ENCODE measurements around the gene LHCGR. TPM values are rescaled to one million over a fixed set of nuclear protein-coding genes. Genes with fewer than 3 reads are reported as not detected.
"Not testable (repeated sequence)": the region's sequence is repeated elsewhere in the genome, so short reads cannot be mapped to it uniquely, and the experiment has no call there.

LHCGR gene
- total RNA-seq, 1 experiment from 2014 or later = not detected

DNA sequence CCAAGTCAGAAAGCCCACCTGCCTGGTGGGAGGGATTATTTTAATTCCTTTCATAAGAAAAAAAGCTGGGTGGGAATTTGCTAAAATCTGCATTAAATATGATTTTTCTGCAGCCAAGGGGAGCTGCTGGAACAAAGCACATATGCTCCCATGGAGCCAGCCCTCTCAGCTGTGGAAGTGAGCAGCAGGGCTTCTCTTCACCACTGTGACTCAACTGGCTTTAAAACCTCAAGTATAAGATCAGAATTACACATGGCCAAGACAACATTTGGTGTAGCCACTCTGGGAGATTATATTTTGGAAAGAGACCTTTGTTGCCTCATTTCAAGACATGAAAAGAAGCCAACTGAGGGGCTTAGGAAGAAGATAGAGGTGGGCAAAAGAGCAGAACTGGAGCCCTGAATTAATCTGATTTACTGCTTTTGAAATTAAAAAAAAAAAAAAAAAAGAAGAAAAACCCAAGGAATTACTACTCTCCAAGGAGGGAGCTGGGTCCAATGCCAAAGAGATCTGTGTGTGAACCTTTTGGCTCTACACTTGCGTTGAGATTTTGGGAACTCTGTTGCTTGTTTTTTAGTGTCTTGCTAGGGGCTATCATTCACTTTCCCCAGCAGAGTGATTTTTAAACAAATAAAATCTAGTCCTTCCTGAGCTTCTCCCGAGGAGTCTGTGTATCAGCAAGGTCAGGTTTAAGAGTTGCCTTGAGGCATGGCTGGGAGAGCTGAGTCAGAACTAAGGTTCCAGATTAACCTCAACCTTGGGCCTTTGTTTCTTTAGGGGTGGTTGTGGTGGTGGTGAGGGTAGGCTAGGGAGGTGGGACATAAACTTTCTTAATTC, 6.0 kb downstream of the LHCGR start:
- H3K9me3 ChIP-seq (ENCODE audit: control insufficient read depth, insufficient read depth, low read depth, low read length) = no peaks in the 10 kb centered on the region
- no peak overlapping the region for H3K27ac ChIP-seq (ENCODE audit: low read length)
- POLR2A ChIA-PET = no interaction called here
- no peaks in the 10 kb centered on the region for H3K36me3 ChIP-seq (ENCODE audit: control insufficient read depth, insufficient read depth, low read length)
- ATAC-seq = no peak
- no TSS peak for BruUV-seq (replicated peaks)
- TF ChIP-seq TCF7L2 (IDR thresholded peaks at IDR 0.05; ENCODE audit: low read depth, low read length) = no peak
- no peak for TF ChIP-seq CTCF (IDR thresholded peaks at IDR 0.05)
- TF ChIP-seq POLR2AphosphoS5 (IDR thresholded peaks at IDR 0.05; ENCODE audit: low read depth, low read length) = no peak
- no peak for TF ChIP-seq SIN3A (IDR thresholded peaks at IDR 0.05; ENCODE audit: borderline replicate concordance, insufficient read depth, low read depth, low read length)
- TF ChIP-seq, protein P1, sequence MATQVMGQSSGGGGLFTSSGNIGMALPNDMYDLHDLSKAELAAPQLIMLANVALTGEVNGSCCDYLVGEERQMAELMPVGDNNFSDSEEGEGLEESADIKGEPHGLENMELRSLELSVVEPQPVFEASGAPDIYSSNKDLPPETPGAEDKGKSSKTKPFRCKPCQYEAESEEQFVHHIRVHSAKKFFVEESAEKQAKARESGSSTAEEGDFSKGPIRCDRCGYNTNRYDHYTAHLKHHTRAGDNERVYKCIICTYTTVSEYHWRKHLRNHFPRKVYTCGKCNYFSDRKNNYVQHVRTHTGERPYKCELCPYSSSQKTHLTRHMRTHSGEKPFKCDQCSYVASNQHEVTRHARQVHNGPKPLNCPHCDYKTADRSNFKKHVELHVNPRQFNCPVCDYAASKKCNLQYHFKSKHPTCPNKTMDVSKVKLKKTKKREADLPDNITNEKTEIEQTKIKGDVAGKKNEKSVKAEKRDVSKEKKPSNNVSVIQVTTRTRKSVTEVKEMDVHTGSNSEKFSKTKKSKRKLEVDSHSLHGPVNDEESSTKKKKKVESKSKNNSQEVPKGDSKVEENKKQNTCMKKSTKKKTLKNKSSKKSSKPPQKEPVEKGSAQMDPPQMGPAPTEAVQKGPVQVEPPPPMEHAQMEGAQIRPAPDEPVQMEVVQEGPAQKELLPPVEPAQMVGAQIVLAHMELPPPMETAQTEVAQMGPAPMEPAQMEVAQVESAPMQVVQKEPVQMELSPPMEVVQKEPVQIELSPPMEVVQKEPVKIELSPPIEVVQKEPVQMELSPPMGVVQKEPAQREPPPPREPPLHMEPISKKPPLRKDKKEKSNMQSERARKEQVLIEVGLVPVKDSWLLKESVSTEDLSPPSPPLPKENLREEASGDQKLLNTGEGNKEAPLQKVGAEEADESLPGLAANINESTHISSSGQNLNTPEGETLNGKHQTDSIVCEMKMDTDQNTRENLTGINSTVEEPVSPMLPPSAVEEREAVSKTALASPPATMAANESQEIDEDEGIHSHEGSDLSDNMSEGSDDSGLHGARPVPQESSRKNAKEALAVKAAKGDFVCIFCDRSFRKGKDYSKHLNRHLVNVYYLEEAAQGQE (IDR thresholded peaks at IDR 0.05; ENCODE audit: insufficient read depth in 1 of 2, low read depth in 2 of 2, low read length in 1 of 2) = no peak
- DNase-seq (ENCODE audit: low read depth, low spot score) = no peak
- CTCF ChIA-PET = interaction anchor here (0.7 kb wide), 2 partner anchors 32 to 202 kb away, joined by 6 to 8 read pairs; no protein-coding TSS in a partner anchor
- H3K4me3 ChIP-seq (ENCODE audit: low read depth in 2 of 2, low read length in 2 of 2) = no peak overlapping the region
- H3K4me1 ChIP-seq (ENCODE audit: control insufficient read depth, insufficient read depth, low read length) = no peaks in the 10 kb centered on the region
- in situ Hi-C loops (cut with HindIII; ENCODE audit: low pct_unique_long_range_greater_than_20kb, low sequenced_read_pairs) (no loop called here), intact Hi-C loops (cut with micrococcal nuclease; ENCODE audit: unreplicated experiment) (no loop called here)
- H3K27me3 ChIP-seq (ENCODE audit: control insufficient read depth, insufficient read depth, low read length) = no peaks in the 10 kb centered on the region

DNA sequence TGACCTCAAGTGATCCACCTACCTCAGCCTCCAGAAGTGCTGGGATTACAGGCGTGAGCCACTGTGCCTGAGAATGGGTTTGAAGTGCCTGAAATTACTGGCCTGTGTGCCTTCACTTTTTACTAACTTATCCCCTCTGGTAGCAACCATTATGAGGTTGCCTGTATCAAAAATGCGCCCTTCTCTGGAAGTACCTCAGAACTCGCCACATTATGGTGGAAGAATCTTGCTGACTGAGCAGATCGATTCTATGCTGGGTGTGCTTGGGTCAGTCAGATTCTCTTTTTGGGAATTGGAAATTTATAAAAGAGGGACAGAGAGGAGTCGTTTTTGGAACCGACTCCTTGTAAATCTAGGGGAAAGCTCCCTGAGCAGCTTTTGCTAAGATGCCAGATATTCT, 8.2 kb downstream of the LHCGR start:
- Histone ChIP-seq H3K4me1 (ENCODE audit: control insufficient read depth, insufficient read depth, low read length) (no peaks in the 10 kb centered on the region), H3K27ac (ENCODE audit: low read length) (no peak overlapping the region), H3K27me3 (ENCODE audit: control insufficient read depth, insufficient read depth, low read length) (no peaks in the 10 kb centered on the region), H3K4me3 (ENCODE audit: low read depth in 2 of 2, low read length in 2 of 2) (no peak overlapping the region), H3K36me3 (ENCODE audit: control insufficient read depth, insufficient read depth, low read length) (no peaks in the 10 kb centered on the region), H3K9me3 (ENCODE audit: control insufficient read depth, insufficient read depth, low read depth, low read length) (no peaks in the 10 kb centered on the region)
- DNase-seq (ENCODE audit: low read depth, low spot score) (no peak), ATAC-seq (no peak)
- CTCF ChIA-PET = no interaction called here
- BruUV-seq (replicated peaks) = no TSS peak
- TF ChIP-seq POLR2AphosphoS5 (IDR thresholded peaks at IDR 0.05; ENCODE audit: low read depth, low read length) = no peak
- TF ChIP-seq SIN3A (IDR thresholded peaks at IDR 0.05; ENCODE audit: borderline replicate concordance, insufficient read depth, low read depth, low read length) = no peak
- TF ChIP-seq, protein P1 (IDR thresholded peaks at IDR 0.05; ENCODE audit: insufficient read depth in 1 of 2, low read depth in 2 of 2, low read length in 1 of 2) = no peak
- no peak for TF ChIP-seq CTCF (IDR thresholded peaks at IDR 0.05)
- TF ChIP-seq TCF7L2 (IDR thresholded peaks at IDR 0.05; ENCODE audit: low read depth, low read length) = no peak
- in situ Hi-C loops (cut with HindIII; ENCODE audit: low pct_unique_long_range_greater_than_20kb, low sequenced_read_pairs) (no loop called here), intact Hi-C loops (cut with micrococcal nuclease; ENCODE audit: unreplicated experiment) (no loop called here)
- POLR2A ChIA-PET = no interaction called here

DNA sequence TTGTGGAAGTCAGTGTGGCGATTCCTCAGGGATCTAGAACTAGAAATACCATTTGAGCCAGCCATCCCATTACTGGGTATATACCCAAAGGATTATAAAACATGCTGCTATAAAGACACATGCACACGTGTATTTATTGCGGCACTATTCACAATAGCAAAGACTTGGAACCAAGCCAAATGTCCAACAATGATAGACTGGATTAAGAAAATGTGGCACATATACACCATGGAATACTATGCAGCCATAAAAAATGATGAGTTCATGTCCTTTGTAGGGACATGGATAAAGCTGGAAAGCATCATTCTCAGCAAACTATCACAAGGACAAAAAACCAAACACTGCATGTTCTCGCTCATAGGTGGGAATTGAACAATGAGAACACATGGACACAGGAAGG, 16.3 kb downstream of the LHCGR start:
- not testable (repeated sequence) for H3K4me1 ChIP-seq (ENCODE audit: control insufficient read depth, insufficient read depth, low read length); BruUV-seq (replicated peaks)

More for the DNA sequence above, 16.3 kb downstream of the LHCGR start:
- H3K27me3 ChIP-seq (ENCODE audit: control insufficient read depth, insufficient read depth, low read length); H3K4me3 ChIP-seq (ENCODE audit: low read depth in 2 of 2, low read length in 2 of 2); H3K36me3 ChIP-seq (ENCODE audit: control insufficient read depth, insufficient read depth, low read length); H3K9me3 ChIP-seq (ENCODE audit: control insufficient read depth, insufficient read depth, low read depth, low read length); in situ Hi-C loops (cut with HindIII; ENCODE audit: low pct_unique_long_range_greater_than_20kb, low sequenced_read_pairs); H3K27ac ChIP-seq (ENCODE audit: low read length); CTCF ChIA-PET; POLR2A ChIA-PET; ATAC-seq; intact Hi-C loops (cut with micrococcal nuclease; ENCODE audit: unreplicated experiment); DNase-seq (ENCODE audit: low read depth, low spot score): not testable (repeated sequence)
